Measurements from ENCODE around the gene GRID1.
"Not testable (repeated sequence)": the region's sequence is repeated elsewhere in the genome, so short reads cannot be mapped to it uniquely, and the experiment has no call there.

The GRID1 gene

GRCh38 chr10:86127274-86127819, 239.2 kb downstream of the GRID1 start:
- DNase-seq = no peak
- in situ Hi-C loops (cut with MboI; ENCODE audit: low pct_unique_long_range_greater_than_20kb, low sequenced_read_pairs) = no loop called here

GRCh38 chr10:86124734-86125133, 241.9 kb downstream of the GRID1 start:
- in situ Hi-C loops (cut with MboI; ENCODE audit: low pct_unique_long_range_greater_than_20kb, low sequenced_read_pairs) = no loop called here
- no peak for DNase-seq

GRCh38 chr10:86123715-86124114, 242.9 kb downstream of the GRID1 start:
- in situ Hi-C loops (cut with MboI; ENCODE audit: low pct_unique_long_range_greater_than_20kb, low sequenced_read_pairs) = no loop called here
- no peak for DNase-seq

GRCh38 chr10:86123304-86123703, 243.3 kb downstream of the GRID1 start:
- in situ Hi-C loops (cut with MboI; ENCODE audit: low pct_unique_long_range_greater_than_20kb, low sequenced_read_pairs) = no loop called here

GRCh38 chr10:86122646-86123045, 243.9 kb downstream of the GRID1 start:
- in situ Hi-C loops (cut with MboI; ENCODE audit: low pct_unique_long_range_greater_than_20kb, low sequenced_read_pairs) = no loop called here
- no peak for DNase-seq

More at GRCh38 chr10:86123304-86123703, 243.3 kb downstream of the GRID1 start:
- DNase-seq = no peak

GRCh38 chr10:86121200-86121599, 245.4 kb downstream of the GRID1 start:
- in situ Hi-C loops (cut with MboI; ENCODE audit: low pct_unique_long_range_greater_than_20kb, low sequenced_read_pairs) = no loop called here

GRCh38 chr10:86117051-86117450, 249.5 kb downstream of the GRID1 start:
- in situ Hi-C loops (cut with MboI; ENCODE audit: low pct_unique_long_range_greater_than_20kb, low sequenced_read_pairs) = no loop called here
- DNase-seq = no peak

More at GRCh38 chr10:86121200-86121599, 245.4 kb downstream of the GRID1 start:
- DNase-seq = no peak

- no peak for DNase-seq
- in situ Hi-C loops (cut with MboI; ENCODE audit: low pct_unique_long_range_greater_than_20kb, low sequenced_read_pairs) = no loop called here
Observed at GRCh38 chr10:86113983-86114382, 252.6 kb downstream of the GRID1 start.

GRCh38 chr10:86113501-86113900, 253.1 kb downstream of the GRID1 start:
- DNase-seq = no peak
- in situ Hi-C loops (cut with MboI; ENCODE audit: low pct_unique_long_range_greater_than_20kb, low sequenced_read_pairs) = no loop called here

GRCh38 chr10:86113044-86113443, 253.6 kb downstream of the GRID1 start:
- in situ Hi-C loops (cut with MboI; ENCODE audit: low pct_unique_long_range_greater_than_20kb, low sequenced_read_pairs) = no loop called here
- DNase-seq = no peak

- in situ Hi-C loops (cut with MboI; ENCODE audit: low pct_unique_long_range_greater_than_20kb, low sequenced_read_pairs) = no loop called here
Observed at GRCh38 chr10:86111902-86112545, 254.6 kb downstream of the GRID1 start.

GRCh38 chr10:86110156-86110786, 256.3 kb downstream of the GRID1 start:
- in situ Hi-C loops (cut with MboI; ENCODE audit: low pct_unique_long_range_greater_than_20kb, low sequenced_read_pairs) = no loop called here
- no peak for DNase-seq

More at GRCh38 chr10:86111902-86112545, 254.6 kb downstream of the GRID1 start:
- DNase-seq = no peak

GRCh38 chr10:86109421-86109820, 257.2 kb downstream of the GRID1 start:
- DNase-seq = no peak
- in situ Hi-C loops (cut with MboI; ENCODE audit: low pct_unique_long_range_greater_than_20kb, low sequenced_read_pairs) = loop anchor here (10.0 kb wide), 1 partner anchor 265 kb away; no protein-coding TSS in a partner anchor

GRCh38 chr10:86108696-86109095, 257.9 kb downstream of the GRID1 start:
- no peak for DNase-seq
- in situ Hi-C loops (cut with MboI; ENCODE audit: low pct_unique_long_range_greater_than_20kb, low sequenced_read_pairs) = loop anchor here (10.0 kb wide), 1 partner anchor 266 kb away; no protein-coding TSS in a partner anchor

- in situ Hi-C loops (cut with MboI; ENCODE audit: low pct_unique_long_range_greater_than_20kb, low sequenced_read_pairs) = loop anchor here (10.0 kb wide), 1 partner anchor 267 kb away; no protein-coding TSS in a partner anchor
- DNase-seq = not testable (repeated sequence)
Observed at GRCh38 chr10:86107611-86108310, 258.8 kb downstream of the GRID1 start.

GRCh38 chr10:86107131-86107530, 259.5 kb downstream of the GRID1 start:
- in situ Hi-C loops (cut with MboI; ENCODE audit: low pct_unique_long_range_greater_than_20kb, low sequenced_read_pairs) = loop anchor here (10.0 kb wide), 1 partner anchor 268 kb away; no protein-coding TSS in a partner anchor
- DNase-seq = no peak

- no peak for DNase-seq
- in situ Hi-C loops (cut with MboI; ENCODE audit: low pct_unique_long_range_greater_than_20kb, low sequenced_read_pairs) = loop anchor here (10.0 kb wide), 1 partner anchor 268 kb away; no protein-coding TSS in a partner anchor
Observed at GRCh38 chr10:86106616-86107015, 260.0 kb downstream of the GRID1 start.

GRCh38 chr10:86105640-86106039, 261.0 kb downstream of the GRID1 start:
- in situ Hi-C loops (cut with MboI; ENCODE audit: low pct_unique_long_range_greater_than_20kb, low sequenced_read_pairs) = loop anchor here (10.0 kb wide), 1 partner anchor 269 kb away; no protein-coding TSS in a partner anchor
- no peak for DNase-seq

- in situ Hi-C loops (cut with MboI; ENCODE audit: low pct_unique_long_range_greater_than_20kb, low sequenced_read_pairs) = loop anchor here (10.0 kb wide), 1 partner anchor 270 kb away; no protein-coding TSS in a partner anchor
- DNase-seq = no peak
Observed at GRCh38 chr10:86105181-86105580, 261.4 kb downstream of the GRID1 start.
